ENCODE results near the gene CD40.

- no peak for TF ChIP-seq POLR2AphosphoS5 (IDR thresholded peaks at IDR 0.05)
- TF ChIP-seq CTCF (IDR thresholded peaks at IDR 0.05), result no peak
- TF ChIP-seq POLR2A (IDR thresholded peaks at IDR 0.05), result no peak
Measured at GRCh38 chr20:46131396-46131795, 13.3 kb downstream of the CD40 start.

Data from breast epithelium (tissue), 3 donors.